ENCODE measurements around the gene TMEM135. TPM values are rescaled to one million over a fixed set of nuclear protein-coding genes. Genes with fewer than 3 reads are reported as not detected.
"Not testable (repeated sequence)": the region's sequence is repeated elsewhere in the genome, so short reads cannot be mapped to it uniquely, and the experiment has no call there.

The TMEM135 gene
- total RNA-seq, 1 donor from 2014 or later, result 46.4 TPM

DNA sequence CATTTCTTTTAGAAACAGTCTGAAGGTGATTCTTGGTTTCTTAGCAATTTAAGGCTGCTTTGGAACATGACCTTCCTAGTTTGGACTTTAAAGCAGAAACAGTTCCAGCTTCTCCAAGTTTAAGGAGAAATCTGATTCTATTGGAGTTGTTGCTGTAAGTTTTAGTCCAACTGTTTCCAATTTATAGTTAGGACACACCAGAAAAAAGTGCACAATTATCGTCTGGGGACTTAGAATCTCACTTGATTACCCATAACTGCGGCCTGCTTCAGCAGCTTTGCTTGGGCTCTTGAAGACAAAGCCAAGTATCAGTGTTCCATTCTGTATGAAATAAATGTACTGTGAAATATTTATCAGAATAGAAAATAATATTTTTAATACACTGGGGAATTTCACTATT lies 246.6 kb downstream of the TMEM135 start:
- no peak overlapping the region for H3K4me2 ChIP-seq

GRCh38 chr11:87285674-87286073 lies 247.9 kb downstream of the TMEM135 start:
- not testable (repeated sequence) for H3K36me3 ChIP-seq; H3K9ac ChIP-seq; H3K27me3 Mint-ChIP-seq (ENCODE audit: insufficient read depth, low read depth); H3K9me3 ChIP-seq (ENCODE audit: low read depth); H3K36me3 Mint-ChIP-seq; H3K9me3 Mint-ChIP-seq; H3K4me2 ChIP-seq; H3K79me2 ChIP-seq (ENCODE audit: low read depth); DNase-seq (ENCODE audit: low spot score); H3K4me1 ChIP-seq; H3K27ac Mint-ChIP-seq; H3K4me1 Mint-ChIP-seq; H3K27ac ChIP-seq; H3K4me3 ChIP-seq; H3F3A ChIP-seq (ENCODE audit: low read depth); H3K27me3 ChIP-seq; H4K20me1 ChIP-seq (ENCODE audit: low read depth); H2AFZ ChIP-seq (replicated peaks); H3K4me3 Mint-ChIP-seq

More for the DNA sequence above, 246.6 kb downstream of the TMEM135 start:
- Histone ChIP-seq H3K4me3 (no peak overlapping the region), H3K9me3 (ENCODE audit: low read depth) (no peaks in the 10 kb centered on the region), H3K36me3 (no peaks in the 10 kb centered on the region), H3K4me1 (no peaks in the 10 kb centered on the region), H3K79me2 (ENCODE audit: low read depth) (no peaks in the 10 kb centered on the region), H3K27ac (no peak overlapping the region), H3K9ac (no peak overlapping the region), H3K27me3 (no peaks in the 10 kb centered on the region), H4K20me1 (ENCODE audit: low read depth) (no peaks in the 10 kb centered on the region), H2AFZ (replicated peaks) (no peak overlapping the region), H3F3A (ENCODE audit: low read depth) (no peaks in the 10 kb centered on the region)
- Mint-ChIP-seq H3K27ac (no peak overlapping the region), H3K4me3 (no peak overlapping the region), H3K4me1 (no peaks in the 10 kb centered on the region), H3K27me3 (ENCODE audit: insufficient read depth, low read depth) (no peaks in the 10 kb centered on the region), H3K36me3 (peaks cover 3% of the 10 kb centered on the region), H3K9me3 (peaks cover 4% of the 10 kb centered on the region)
- DNase-seq (ENCODE audit: low spot score), result no peak
- TF ChIP-seq CTCF (IDR thresholded peaks at IDR 0.05), result no peak
- no peak for TF ChIP-seq EZH2phosphoT487 (IDR thresholded peaks at IDR 0.05)
- no peak for TF ChIP-seq EZH2 (IDR thresholded peaks at IDR 0.05)

- DNase-seq (ENCODE audit: low spot score), result no peak
- Histone ChIP-seq H3K27ac (no peak overlapping the region), H3K9ac (no peak overlapping the region), H3K36me3 (no peaks in the 10 kb centered on the region), H3F3A (ENCODE audit: low read depth) (no peaks in the 10 kb centered on the region), H4K20me1 (ENCODE audit: low read depth) (no peaks in the 10 kb centered on the region), H3K27me3 (no peaks in the 10 kb centered on the region), H2AFZ (replicated peaks) (no peak overlapping the region), H3K79me2 (ENCODE audit: low read depth) (no peaks in the 10 kb centered on the region), H3K4me2 (no peak overlapping the region), H3K4me3 (no peak overlapping the region), H3K4me1 (no peaks in the 10 kb centered on the region), H3K9me3 (ENCODE audit: low read depth) (no peaks in the 10 kb centered on the region)
- TF ChIP-seq EZH2 (IDR thresholded peaks at IDR 0.05), result no peak
- no peak for TF ChIP-seq CTCF (IDR thresholded peaks at IDR 0.05)
- no peak for TF ChIP-seq EZH2phosphoT487 (IDR thresholded peaks at IDR 0.05)
- Mint-ChIP-seq H3K4me1 (no peaks in the 10 kb centered on the region), H3K9me3 (peaks cover 4% of the 10 kb centered on the region), H3K27ac (no peak overlapping the region), H3K4me3 (no peak overlapping the region), H3K27me3 (ENCODE audit: insufficient read depth, low read depth) (no peaks in the 10 kb centered on the region), H3K36me3 (peaks cover 5% of the 10 kb centered on the region)
These were observed 248.6 kb downstream of the TMEM135 start for GRCh38 chr11:87286338-87286737.

DNA sequence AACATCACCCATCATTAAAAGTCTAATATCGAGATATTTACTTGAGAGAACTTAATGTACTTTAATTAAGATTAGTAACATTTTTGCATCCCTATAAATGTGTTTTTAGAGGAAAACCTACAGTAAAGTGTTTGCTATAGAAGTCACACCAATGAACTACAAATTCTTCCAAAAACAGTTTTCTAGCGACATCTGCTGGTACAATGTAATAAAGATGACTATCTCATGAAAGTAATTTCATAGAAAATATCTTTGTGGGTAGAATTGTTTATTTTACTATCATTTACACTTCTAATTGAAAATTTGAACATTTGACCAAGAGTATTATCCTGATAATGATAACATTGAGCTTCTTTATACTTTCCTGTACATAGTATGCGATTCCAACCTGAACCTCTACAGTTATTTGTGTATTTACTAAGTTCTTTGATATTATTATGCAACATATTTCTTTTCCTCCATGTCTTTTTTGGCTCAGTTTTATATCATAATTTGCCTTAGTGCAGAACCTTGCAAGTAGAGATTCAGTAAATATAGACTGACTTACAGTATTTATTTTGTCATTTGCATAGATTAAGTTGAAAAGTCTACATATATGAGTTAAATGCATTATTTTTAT lies 252.7 kb downstream of the TMEM135 start:
- Mint-ChIP-seq H3K4me3 (no peak overlapping the region), H3K27ac (no peak overlapping the region)

More for the DNA sequence above, 252.7 kb downstream of the TMEM135 start:
- no peaks in the 10 kb centered on the region for H3K79me2 ChIP-seq (ENCODE audit: low read depth)
- peaks cover 18% of the 10 kb centered on the region for H3K4me1 Mint-ChIP-seq
- TF ChIP-seq CTCF (IDR thresholded peaks at IDR 0.05) (peak; percentile 83), EZH2 (IDR thresholded peaks at IDR 0.05) (no peak)
- H3K9me3 ChIP-seq (ENCODE audit: low read depth), result no peaks in the 10 kb centered on the region
- H3K27me3 Mint-ChIP-seq (ENCODE audit: insufficient read depth, low read depth), result peaks cover 2% of the 10 kb centered on the region
- no peaks in the 10 kb centered on the region for H4K20me1 ChIP-seq (ENCODE audit: low read depth)
- DNase-seq (ENCODE audit: low spot score), result peak; percentile 76
- H3K27ac ChIP-seq, result no peak overlapping the region
- H3K4me2 ChIP-seq, result no peak overlapping the region
- no peaks in the 10 kb centered on the region for H3K36me3 ChIP-seq
- H2AFZ ChIP-seq (replicated peaks), result no peak overlapping the region
- H3K4me1 ChIP-seq, result peaks cover 4% of the 10 kb centered on the region
- no peak overlapping the region for H3K4me3 ChIP-seq
- H3K36me3 Mint-ChIP-seq, result peaks cover 3% of the 10 kb centered on the region
- H3K9ac ChIP-seq, result no peak overlapping the region
- peaks cover 4% of the 10 kb centered on the region for H3K9me3 Mint-ChIP-seq
- no peaks in the 10 kb centered on the region for H3K27me3 ChIP-seq
- H3F3A ChIP-seq (ENCODE audit: low read depth), result no peaks in the 10 kb centered on the region

All from neural progenitor cell (in vitro differentiated cells).